HL-60 (cell line): ENCODE results near the gene HABP2.

Source experiments
- DNase-seq, 2 experiments: peaks; one replicate each; pipeline ENCODE4 v3.0.0-alpha.2; 2010 to 2020; ENCODE audit warnings: low read depth in 1 of 2, low spot score in 1 of 2
- H3K27ac ChIP-seq: fragments of 250-450 bp; sonication (Bioruptor Pico); replicated peaks from 2 replicates; pipeline ENCODE4 v1.5.1; 2020; ENCODE audit warnings: mild to moderate bottlenecking, moderate library complexity
- H3K27me3 ChIP-seq: fragments of 250-450 bp; sonication (Bioruptor Pico); 2 replicates; pipeline ENCODE4 v1.5.1; 2021; ENCODE audit warnings: mild to moderate bottlenecking, moderate library complexity; ENCODE audit not compliant: insufficient read depth, poor library complexity, severe bottlenecking
- H3K4me3 ChIP-seq: replicated peaks from 2 replicates; pipeline ENCODE4 v1.5.1; 2011; ENCODE audit warnings: mild to moderate bottlenecking, control low read depth, low read length; ENCODE audit not compliant: insufficient read depth
- GABPA ChIP-seq: IDR thresholded peaks from 2 replicates; pipeline ENCODE4 v1.6.1; 2012; ENCODE audit warnings: low read depth
- POLR2AphosphoS5 ChIP-seq: IDR thresholded peaks from 2 replicates; pipeline ENCODE4 v1.6.1; 2012; ENCODE audit warnings: low read depth
- REST ChIP-seq: IDR thresholded peaks from 2 replicates; pipeline ENCODE4 v1.6.1; 2012; ENCODE audit warnings: low read depth; ENCODE audit not compliant: insufficient replicate concordance
- SPI1 ChIP-seq: IDR thresholded peaks from 2 replicates; pipeline ENCODE4 v1.6.1; 2012; ENCODE audit warnings: low read depth, mild to moderate bottlenecking, borderline replicate concordance
- TF ChIP-seq, protein P1 (sequence below): IDR thresholded peaks from one replicate; pipeline ENCODE4 v1.5.1; 2011; ENCODE audit warnings: low read length, control low read depth, inconsistent platforms; ENCODE audit not compliant: insufficient read depth

The HABP2 gene

GRCh38 chr10:113562704-113563103 lies 9.9 kb downstream of the HABP2 start:
- Histone ChIP-seq H3K27me3 (peaks cover 5% of the 10 kb centered on the region), H3K4me3 (no peak overlapping the region), H3K27ac (no peak overlapping the region)
- TF ChIP-seq POLR2AphosphoS5 (no peak), REST (no peak), SPI1 (no peak), GABPA (no peak)
- TF ChIP-seq, protein P1, sequence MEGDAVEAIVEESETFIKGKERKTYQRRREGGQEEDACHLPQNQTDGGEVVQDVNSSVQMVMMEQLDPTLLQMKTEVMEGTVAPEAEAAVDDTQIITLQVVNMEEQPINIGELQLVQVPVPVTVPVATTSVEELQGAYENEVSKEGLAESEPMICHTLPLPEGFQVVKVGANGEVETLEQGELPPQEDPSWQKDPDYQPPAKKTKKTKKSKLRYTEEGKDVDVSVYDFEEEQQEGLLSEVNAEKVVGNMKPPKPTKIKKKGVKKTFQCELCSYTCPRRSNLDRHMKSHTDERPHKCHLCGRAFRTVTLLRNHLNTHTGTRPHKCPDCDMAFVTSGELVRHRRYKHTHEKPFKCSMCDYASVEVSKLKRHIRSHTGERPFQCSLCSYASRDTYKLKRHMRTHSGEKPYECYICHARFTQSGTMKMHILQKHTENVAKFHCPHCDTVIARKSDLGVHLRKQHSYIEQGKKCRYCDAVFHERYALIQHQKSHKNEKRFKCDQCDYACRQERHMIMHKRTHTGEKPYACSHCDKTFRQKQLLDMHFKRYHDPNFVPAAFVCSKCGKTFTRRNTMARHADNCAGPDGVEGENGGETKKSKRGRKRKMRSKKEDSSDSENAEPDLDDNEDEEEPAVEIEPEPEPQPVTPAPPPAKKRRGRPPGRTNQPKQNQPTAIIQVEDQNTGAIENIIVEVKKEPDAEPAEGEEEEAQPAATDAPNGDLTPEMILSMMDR, result no peak
- DNase-seq, result no peak

GRCh38 chr10:113563306-113564088 lies 10.6 kb downstream of the HABP2 start:
- TF ChIP-seq, protein P1, result peak; percentile 96
- TF ChIP-seq SPI1, result no peak
- TF ChIP-seq GABPA, result no peak
- no peak for TF ChIP-seq POLR2AphosphoS5
- no peak for TF ChIP-seq REST
- peak; percentile 10 to 38 for DNase-seq
- Histone ChIP-seq H3K27ac (no peak overlapping the region), H3K27me3 (peaks cover under 1% of the 10 kb centered on the region), H3K4me3 (0 out of 2 replicates have a peak overlapping the region, but pooled peaks have one; percentile 3)

DNA sequence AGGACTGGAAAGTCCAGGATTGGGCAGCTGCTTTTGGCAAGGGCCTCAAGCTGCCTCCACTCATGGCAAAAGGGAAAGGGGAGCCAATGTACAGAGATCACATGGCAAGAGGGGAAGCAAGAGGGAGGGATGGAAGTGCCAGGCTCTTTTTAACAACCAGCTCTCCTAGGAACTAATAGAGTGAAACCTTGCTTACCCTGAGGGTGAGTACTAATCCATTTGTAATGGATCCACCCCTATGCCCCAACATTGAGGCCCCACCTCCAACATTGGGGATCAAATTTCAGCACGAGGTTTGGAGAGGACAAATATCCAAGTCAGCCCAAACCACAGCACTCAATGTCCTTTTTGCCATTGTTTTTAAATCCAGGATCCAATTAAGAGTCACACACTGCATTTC lies 12.5 kb downstream of the HABP2 start:
- Histone ChIP-seq H3K4me3 (no peak overlapping the region), H3K27me3 (no peaks in the 10 kb centered on the region), H3K27ac (no peak overlapping the region)
- DNase-seq, result no peak
- TF ChIP-seq POLR2AphosphoS5 (no peak), SPI1 (no peak), REST (no peak), GABPA (no peak)
- TF ChIP-seq, protein P1, result no peak
